K562 (cell line): ENCODE results near the gene LIPF. TPM values are rescaled to one million over a fixed set of nuclear protein-coding genes. Genes with fewer than 3 reads are reported as not detected.

Source experiments
- ATAC-seq: fragments of 200-7000 bp; cut with Tn5 transposase; 3 replicates; pipeline ENCODE4 v1.9.1; 2020; ENCODE audit warnings: moderate library complexity
- BruUV-seq: library from RNA; stranded (reverse); fragments of 400-500 nt; replicated peaks from 2 replicates; lab custom pipeline; 2021; lab: Mats Ljungman, UMichigan
- CTCF ChIA-PET: fragments of 300-600 bp; formaldehyde crosslinking; extraction: SDS; loops from one replicate; lab custom pipeline; 2021; ENCODE audit warnings: low intra/inter-chr PET ratio; lab: Yijun Ruan, JAX
- POLR2A ChIA-PET: fragments of 300-600, 350-650 bp; sonication (Branson Sonifier 250); formaldehyde crosslinking; extraction: SDS; loops from one replicate; lab custom pipeline; 2021; ENCODE audit warnings: antibody characterized with exemption, inconsistent platforms; lab: Yijun Ruan, JAX
- DNase-seq, 4 experiments: peaks; one replicate each; pipeline versions ENCODE4 v3.0.0 to v3.0.0-alpha.2; 2011 to 2018; ENCODE audit warnings: low spot score in 3 of 4, mixed read lengths in 3 of 4; ENCODE audit errors: extremely low read depth in 1 of 4
- FAIRE-seq: peaks from 2 replicates; lab custom pipeline; 2011; peaks lifted over from hg19 to GRCh38; lab: Jason Lieb, UNC
- H2AFZ ChIP-seq: 2 replicates; pipeline ENCODE4 v1.6.0; 2011; ENCODE audit warnings: low read depth, low read length, control low read depth, inconsistent platforms
- H3K27ac ChIP-seq: fragments of 200-600 bp; 3 replicates; pipeline ENCODE4 v1.8.0; 2011; ENCODE audit warnings: low read depth, mild to moderate bottlenecking, control low read depth, inconsistent platforms, low read length, moderate library complexity, mixed read lengths; ENCODE audit errors: extremely low read depth
- H3K27me3 ChIP-seq, 2 experiments: fragments of 300-600 bp in 1 of 2; 2 replicates in 1 of 2; 3 replicates in 1 of 2; pipeline versions ENCODE4 v1.6.0 to v1.8.0; 2011; ENCODE audit warnings: inconsistent platforms in 2 of 2, low read length in 2 of 2, mild to moderate bottlenecking in 1 of 2, mixed read lengths in 1 of 2, moderate library complexity in 1 of 2; ENCODE audit not compliant: control insufficient read depth in 2 of 2, insufficient read depth in 2 of 2
- H3K36me3 ChIP-seq: fragments of 300-600 bp; 3 replicates; pipeline ENCODE4 v1.8.0; 2011; ENCODE audit warnings: mild to moderate bottlenecking, low read length, inconsistent platforms; ENCODE audit not compliant: control insufficient read depth, insufficient read depth
- H3K4me1 ChIP-seq, 2 experiments: fragments of 200-600 bp in 1 of 2; replicated peaks in 1 of 2; 2 replicates in 1 of 2; 3 replicates in 1 of 2; pipeline versions ENCODE4 v1.5.1 to v1.8.0; 2011; ENCODE audit warnings: inconsistent platforms in 2 of 2, low read length in 2 of 2, mild to moderate bottlenecking in 1 of 2, mixed read lengths in 1 of 2, moderate library complexity in 1 of 2; ENCODE audit not compliant: control insufficient read depth in 2 of 2, insufficient read depth in 2 of 2
- H3K4me2 ChIP-seq: 2 replicates; pipeline ENCODE4 v1.6.1; 2011; ENCODE audit warnings: low read length, control low read depth, inconsistent platforms, mixed read lengths; ENCODE audit not compliant: insufficient read depth
- H3K4me3 ChIP-seq: fragments of 200-600 bp; sonication (generic), shearing (Covaris generic); 2 replicates; pipeline ENCODE4 v1.5.1; 2016; ENCODE audit warnings: control low read depth, inconsistent platforms
- H3K79me2 ChIP-seq: fragments of 200-600 bp; 3 replicates; pipeline ENCODE4 v1.8.0; 2011; ENCODE audit warnings: low read length, inconsistent platforms; ENCODE audit not compliant: control insufficient read depth, insufficient read depth
- H3K9ac ChIP-seq, 2 experiments: 2 replicates each; pipeline versions ENCODE4 v1.6.0 to v1.6.1; 2011; ENCODE audit warnings: low read depth in 2 of 2, low read length in 2 of 2, control low read depth in 1 of 2, inconsistent platforms in 1 of 2, mild to moderate bottlenecking in 1 of 2, mixed read lengths in 1 of 2; ENCODE audit not compliant: insufficient read depth in 1 of 2
- H3K9me1 ChIP-seq: one replicate; pipeline ENCODE4 v1.6.0; 2011; ENCODE audit warnings: inconsistent platforms, mild to moderate bottlenecking, low read length, moderate library complexity; ENCODE audit not compliant: control insufficient read depth, insufficient read depth
- H3K9me3 ChIP-seq: replicated peaks from 2 replicates; pipeline ENCODE4 v1.5.1; 2011; ENCODE audit warnings: low read depth, low read length, inconsistent platforms; ENCODE audit not compliant: control insufficient read depth, insufficient read depth
- H4K20me1 ChIP-seq: replicated peaks from 2 replicates; pipeline ENCODE4 v1.6.1; 2011; ENCODE audit warnings: low read length, inconsistent platforms, mixed read lengths; ENCODE audit not compliant: control insufficient read depth, insufficient read depth
- GATAD2B ChIP-seq: fragments of 450-650 bp; IDR thresholded peaks from 2 replicates; pipeline ENCODE4 v1.6.1; 2017; ENCODE audit warnings: mild to moderate bottlenecking, borderline replicate concordance
- IFI16 ChIP-seq: fragments of 250-450 bp; sonication (Bioruptor Pico); IDR thresholded peaks from 2 replicates; pipeline ENCODE4 v2.1.2; 2022; ENCODE audit warnings: mild to moderate bottlenecking, inconsistent platforms
- RBM34 ChIP-seq: fragments of 200-400 bp; formaldehyde crosslinking; IDR thresholded peaks from 2 replicates; pipeline ENCODE4 v1.6.1; 2018; ENCODE audit warnings: low read length, borderline replicate concordance; ENCODE audit not compliant: insufficient read depth
- SAFB ChIP-seq: fragments of 200-400 bp; formaldehyde crosslinking; IDR thresholded peaks from 2 replicates; pipeline ENCODE4 v1.6.1; 2017; ENCODE audit warnings: low read depth, low read length, borderline replicate concordance
- SIN3A ChIP-seq, 2 experiments: fragments of 150-350 bp in 1 of 2; IDR thresholded peaks; 2 replicates each; pipeline ENCODE4 v1.6.1; 2011 to 2016; ENCODE audit warnings: borderline replicate concordance in 2 of 2, low read depth in 2 of 2, low read length in 2 of 2, mild to moderate bottlenecking in 2 of 2, moderate library complexity in 2 of 2; ENCODE audit not compliant: control insufficient read depth in 1 of 2
- TCF7 ChIP-seq: sonication (generic); IDR thresholded peaks from 2 replicates; pipeline ENCODE4 v1.6.1; 2016; ENCODE audit warnings: antibody characterized with exemption, borderline replicate concordance
- ZKSCAN8 ChIP-seq: fragments of 200-800 bp; sonication (Bioruptor generic); IDR thresholded peaks from 2 replicates; pipeline ENCODE4 v1.6.1; 2016; ENCODE audit warnings: missing genetic modification characterization, missing compliant biosample characterization
- WGBS: fragments of 100-300 bp; shearing (Covaris generic); methylation state at CpG from one replicate; pipeline ENCODE4 v1.1.6; 2016; ENCODE audit warnings: low coverage, mixed read lengths; ENCODE audit not compliant: insufficient coverage; ENCODE audit errors: missing lambda C conversion rate; 5-methylcytosine and 5-hydroxymethylcytosine counted together
- in situ Hi-C: fragments of 300-500 bp; cut with MboI; formaldehyde crosslinking; loops from 4 replicates; pipeline ENCODE4 v1.15.0; 2018; ENCODE audit warnings: inconsistent platforms, mixed read lengths
- intact Hi-C: fragments of 100-400 bp; cut with micrococcal nuclease; formaldehyde crosslinking; loops from 2 replicates; pipeline ENCODE4 v1.14.2; 2022
- polyA plus RNA-seq, 8 experiments: library from polyadenylated mRNA; depleted of rRNA in 4 of 8; stranded (reverse) in 5 of 8; unstranded in 3 of 8; fragments of >200 nt; fragmentation: Nextera tagmentation in 2 of 8; fragmentation: Illumina TruSeq in 1 of 8; extraction: Ambion mirVana in 2 of 8; extraction: Trizol in 1 of 8; gene quantifications; 2 replicates each; pipeline versions ENCODE4 v1.2.1 to v1.2.3, GENCODE V29; 2011 to 2014; ENCODE audit warnings: inconsistent platforms in 1 of 8, missing spikeins in 1 of 8
- total RNA-seq, 7 experiments: library from RNA; depleted of rRNA in 6 of 7; stranded (reverse); fragments of >200 nt in 6 of 7; fragmentation: Illumina TruSeq in 2 of 7; extraction: Trizol in 2 of 7; gene quantifications; 2 replicates each; pipeline versions ENCODE4 v1.2.1 to v1.2.3, GENCODE V29; 2011 to 2021; ENCODE audit warnings: low replicate concordance in 1 of 7
- TF ChIP-seq, protein P1 (sequence below), 2 experiments: fragments of 450-650 bp; IDR thresholded peaks; 2 replicates each; pipeline ENCODE4 v1.6.1; 2016; ENCODE audit warnings: mild to moderate bottlenecking in 2 of 2, borderline replicate concordance in 1 of 2, low read depth in 1 of 2, moderate library complexity in 1 of 2

LIPF gene
- total and polyA plus RNA-seq, 9 of the 15 experiments (the other 6 are each of a cell fraction or from before 2014, with no cell fraction given) = not detected

DNA sequence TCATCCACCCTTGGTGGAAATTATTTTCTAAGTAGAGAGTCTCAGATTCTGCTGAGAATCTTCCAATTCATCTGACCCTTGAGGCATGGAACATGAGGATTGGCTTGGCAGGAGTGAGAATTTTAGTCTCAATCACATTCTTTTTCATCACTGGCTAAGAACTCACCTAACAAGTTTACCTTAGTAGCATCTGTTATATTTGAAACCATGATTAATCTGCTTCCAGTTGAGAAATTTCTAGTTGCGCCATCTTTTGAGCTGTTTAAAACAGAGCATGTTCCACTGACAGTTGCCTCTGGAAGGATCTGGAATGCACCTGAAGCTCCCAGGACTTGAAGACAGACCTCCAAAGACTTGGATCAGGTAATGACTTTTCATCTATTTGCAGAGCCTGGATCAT lies 41.7 kb downstream of the LIPF start, which contains the start of gene LIPK:
TSS of gene LIPK (plus strand) at position 292 of the 400 bp plus-strand sequence. CDS start 18,295 bp downstream, outside the sequence.
- in situ Hi-C loops = no loop called here
- no peaks in the 10 kb centered on the region for H3K27me3 ChIP-seq
- FAIRE-seq (no peak), DNase-seq (no peak)
- H3K9me3 ChIP-seq = no peaks in the 10 kb centered on the region
- H3K9me1 ChIP-seq = no peaks in the 10 kb centered on the region
- ChIA-PET POLR2A (no interaction called here), CTCF (no interaction called here)
- no peaks in the 10 kb centered on the region for H4K20me1 ChIP-seq
- no peak within 1 kb of the TSS for H3K9ac ChIP-seq
- H2AFZ ChIP-seq = no peak within 1 kb of the TSS
- no peak within 1 kb of the TSS for H3K27ac ChIP-seq
- 0% methylated on average over 1 of the region's 1 CpG for WGBS
- intact Hi-C loops = no loop called here
- no peaks in the 10 kb centered on the region for H3K4me1 ChIP-seq
- no TSS peak for BruUV-seq
- no peak within 1 kb of the TSS for H3K4me2 ChIP-seq
- H3K4me3 ChIP-seq = no peak within 1 kb of the TSS
- no peaks in the 10 kb centered on the region for H3K79me2 ChIP-seq
- no peak for TF ChIP-seq SIN3A (IDR thresholded peaks at IDR 0.05; ENCODE audit: borderline replicate concordance in 2 of 2, control insufficient read depth in 1 of 2, low read depth in 2 of 2, low read length in 2 of 2)
- no peak for TF ChIP-seq TCF7
- TF ChIP-seq IFI16 = no peak
- TF ChIP-seq GATAD2B = no peak
- TF ChIP-seq, protein P1, sequence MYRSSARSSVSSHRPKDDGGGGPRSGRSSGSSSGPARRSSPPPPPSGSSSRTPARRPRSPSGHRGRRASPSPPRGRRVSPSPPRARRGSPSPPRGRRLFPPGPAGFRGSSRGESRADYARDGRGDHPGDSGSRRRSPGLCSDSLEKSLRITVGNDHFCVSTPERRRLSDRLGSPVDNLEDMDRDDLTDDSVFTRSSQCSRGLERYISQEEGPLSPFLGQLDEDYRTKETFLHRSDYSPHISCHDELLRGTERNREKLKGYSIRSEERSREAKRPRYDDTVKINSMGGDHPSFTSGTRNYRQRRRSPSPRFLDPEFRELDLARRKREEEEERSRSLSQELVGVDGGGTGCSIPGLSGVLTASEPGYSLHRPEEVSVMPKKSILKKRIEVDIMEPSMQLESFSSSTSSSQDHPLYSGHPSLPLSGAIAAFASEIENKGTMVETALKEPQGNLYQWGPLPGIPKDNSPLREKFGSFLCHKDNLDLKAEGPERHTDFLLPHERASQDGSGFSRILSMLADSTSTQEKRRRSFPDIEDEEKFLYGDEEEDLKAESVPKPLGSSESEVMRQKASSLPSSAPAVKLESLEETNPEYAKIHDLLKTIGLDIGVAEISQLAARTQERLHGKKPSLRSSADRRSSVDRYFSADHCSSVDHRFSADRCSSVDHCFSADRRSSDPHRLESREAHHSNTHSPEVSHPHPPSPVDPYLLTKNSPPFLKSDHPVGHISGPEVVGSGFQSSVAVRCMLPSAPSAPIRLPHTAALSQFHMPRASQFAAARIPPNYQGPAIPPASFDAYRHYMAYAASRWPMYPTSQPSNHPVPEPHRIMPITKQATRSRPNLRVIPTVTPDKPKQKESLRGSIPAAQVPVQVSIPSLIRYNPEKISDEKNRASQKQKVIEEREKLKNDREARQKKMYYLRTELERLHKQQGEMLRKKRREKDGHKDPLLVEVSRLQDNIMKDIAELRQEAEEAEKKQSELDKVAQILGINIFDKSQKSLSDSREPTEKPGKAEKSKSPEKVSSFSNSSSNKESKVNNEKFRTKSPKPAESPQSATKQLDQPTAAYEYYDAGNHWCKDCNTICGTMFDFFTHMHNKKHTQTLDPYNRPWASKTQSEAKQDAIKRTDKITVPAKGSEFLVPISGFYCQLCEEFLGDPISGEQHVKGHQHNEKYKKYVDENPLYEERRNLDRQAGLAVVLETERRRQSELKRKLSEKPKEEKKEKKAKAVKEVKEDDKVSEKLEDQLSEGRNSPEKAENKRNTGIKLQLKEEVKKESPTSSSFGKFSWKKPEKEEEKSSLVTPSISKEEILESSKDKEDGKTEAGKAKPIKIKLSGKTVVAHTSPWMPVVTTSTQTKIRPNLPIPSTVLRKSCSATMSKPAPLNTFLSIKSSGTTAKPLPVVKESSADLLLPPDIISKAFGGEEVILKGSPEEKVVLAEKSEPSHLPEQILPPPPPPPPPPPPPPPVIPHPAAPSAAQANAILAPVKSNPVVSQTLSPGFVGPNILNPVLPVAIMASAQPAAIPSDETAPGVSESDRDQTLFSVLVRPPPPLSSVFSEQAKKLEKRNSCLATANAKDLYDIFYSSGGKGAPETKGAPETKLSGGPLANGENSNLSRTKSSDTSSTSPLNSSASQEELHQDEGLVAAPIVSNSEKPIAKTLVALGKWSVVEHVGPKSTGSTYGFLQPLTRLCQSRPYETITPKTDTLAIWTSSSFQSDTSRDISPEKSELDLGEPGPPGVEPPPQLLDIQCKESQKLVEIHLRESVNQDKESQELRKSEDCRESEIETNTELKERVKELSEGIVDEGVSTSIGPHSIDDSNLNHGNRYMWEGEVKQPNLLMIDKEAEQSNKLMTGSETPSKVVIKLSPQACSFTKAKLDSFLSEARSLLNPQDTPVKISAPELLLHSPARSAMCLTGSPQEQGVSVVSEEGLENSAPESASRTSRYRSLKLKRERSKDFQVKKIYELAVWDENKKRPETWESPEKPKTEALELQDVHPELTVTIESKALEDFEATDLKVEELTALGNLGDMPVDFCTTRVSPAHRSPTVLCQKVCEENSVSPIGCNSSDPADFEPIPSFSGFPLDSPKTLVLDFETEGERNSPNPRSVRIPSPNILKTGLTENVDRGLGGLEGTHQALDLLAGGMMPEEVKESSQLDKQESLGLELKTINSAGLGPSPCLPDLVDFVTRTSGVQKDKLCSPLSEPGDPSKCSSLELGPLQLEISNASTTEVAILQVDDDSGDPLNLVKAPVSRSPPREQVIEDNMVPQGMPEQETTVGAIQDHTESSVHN (IDR thresholded peaks at IDR 0.05; ENCODE audit: borderline replicate concordance in 1 of 2, low read depth in 1 of 2) = no peak
- no peak for TF ChIP-seq RBM34
- no peak for TF ChIP-seq SAFB
- TF ChIP-seq ZKSCAN8 (CRISPR knock-in tag) = no peak
- TF ChIP-seq, all 486 proteins: peak for 0
- H3K36me3 ChIP-seq = no peaks in the 10 kb centered on the region
- ATAC-seq = no peak
